ENCODE data around the gene TNFRSF9.

DNA sequence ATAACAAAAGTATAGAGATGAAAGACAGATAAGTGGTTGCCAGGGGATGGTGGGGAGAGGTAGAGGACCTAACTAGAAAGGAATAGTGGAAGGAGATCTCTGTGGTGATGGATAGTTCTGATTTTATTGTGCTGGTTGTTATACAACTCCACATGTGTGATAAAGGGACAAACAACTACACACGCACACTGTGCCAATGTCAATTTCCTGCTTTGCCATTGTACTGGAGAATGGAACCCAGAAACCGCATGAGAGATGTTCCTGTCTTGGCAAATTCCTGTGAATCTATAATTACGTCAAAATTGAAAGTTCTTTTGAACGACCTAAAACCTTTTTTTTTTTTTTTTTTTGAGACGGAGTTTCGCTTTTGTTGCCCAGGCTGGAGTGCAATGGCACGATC, 11.0 kb downstream of the TNFRSF9 start:
- no peak for TF ChIP-seq POLR2A (IDR thresholded peaks at IDR 0.05)
- TF ChIP-seq, protein P1, sequence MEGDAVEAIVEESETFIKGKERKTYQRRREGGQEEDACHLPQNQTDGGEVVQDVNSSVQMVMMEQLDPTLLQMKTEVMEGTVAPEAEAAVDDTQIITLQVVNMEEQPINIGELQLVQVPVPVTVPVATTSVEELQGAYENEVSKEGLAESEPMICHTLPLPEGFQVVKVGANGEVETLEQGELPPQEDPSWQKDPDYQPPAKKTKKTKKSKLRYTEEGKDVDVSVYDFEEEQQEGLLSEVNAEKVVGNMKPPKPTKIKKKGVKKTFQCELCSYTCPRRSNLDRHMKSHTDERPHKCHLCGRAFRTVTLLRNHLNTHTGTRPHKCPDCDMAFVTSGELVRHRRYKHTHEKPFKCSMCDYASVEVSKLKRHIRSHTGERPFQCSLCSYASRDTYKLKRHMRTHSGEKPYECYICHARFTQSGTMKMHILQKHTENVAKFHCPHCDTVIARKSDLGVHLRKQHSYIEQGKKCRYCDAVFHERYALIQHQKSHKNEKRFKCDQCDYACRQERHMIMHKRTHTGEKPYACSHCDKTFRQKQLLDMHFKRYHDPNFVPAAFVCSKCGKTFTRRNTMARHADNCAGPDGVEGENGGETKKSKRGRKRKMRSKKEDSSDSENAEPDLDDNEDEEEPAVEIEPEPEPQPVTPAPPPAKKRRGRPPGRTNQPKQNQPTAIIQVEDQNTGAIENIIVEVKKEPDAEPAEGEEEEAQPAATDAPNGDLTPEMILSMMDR (IDR thresholded peaks at IDR 0.05) = no peak
